SK-N-SH (cell line): ENCODE results near the gene GEMIN8. TPM values are rescaled to one million over a fixed set of nuclear protein-coding genes. Genes with fewer than 3 reads are reported as not detected.

Experiments used
- CTCF ChIA-PET: fragments of 300-600, 350-600 bp; formaldehyde crosslinking; extraction: SDS; loops from one replicate; lab custom pipeline; 2021; lab: Yijun Ruan, JAX
- POLR2A ChIA-PET: fragments of 350-600 bp; sonication (Branson Sonifier 250); formaldehyde crosslinking; extraction: SDS; loops from one replicate; lab custom pipeline; 2020; ENCODE audit warnings: antibody characterized with exemption, inconsistent platforms; lab: Yijun Ruan, JAX
- DNase-seq: peaks from one replicate; pipeline ENCODE4 v3.0.0; 2012
- H2AFZ ChIP-seq: fragments of 200-600 bp; sonication (generic); 2 replicates; pipeline ENCODE4 v1.8.1; 2016; ENCODE audit warnings: antibody characterized with exemption, mild to moderate bottlenecking, low read depth
- H3F3A ChIP-seq: fragments of 200-600 bp; sonication (generic); replicated peaks from 2 replicates; pipeline ENCODE3; 2016; ENCODE audit warnings: antibody characterized with exemption, mild to moderate bottlenecking; ENCODE audit not compliant: insufficient read depth
- H3K27ac ChIP-seq, 2 experiments: fragments of 200-500 bp in 1 of 2; fragments of 200-600 bp in 1 of 2; sonication (Bioruptor generic) in 1 of 2; sonication (generic), shearing (Covaris generic) in 1 of 2; 2 replicates each; pipeline versions ENCODE4 v1.5.1 to v1.6.1; 2014 to 2016; ENCODE audit warnings: low read depth in 2 of 2, inconsistent platforms in 1 of 2, low read length in 1 of 2, mild to moderate bottlenecking in 1 of 2, mixed read lengths in 1 of 2
- H3K27me3 ChIP-seq: fragments of 200-600 bp; sonication (generic), shearing (Covaris generic); 2 replicates; pipeline ENCODE4 v1.6.1; 2016; ENCODE audit warnings: mixed run types; ENCODE audit not compliant: insufficient read depth
- H3K36me3 ChIP-seq, 2 experiments: fragments of 200-500 bp in 1 of 2; fragments of 200-600 bp in 1 of 2; sonication (Bioruptor generic) in 1 of 2; sonication (generic) in 1 of 2; replicated peaks in 1 of 2; 2 replicates each; pipeline versions ENCODE3 to v1.5.1; 2014 to 2016; ENCODE audit warnings: low read length in 1 of 2, mild to moderate bottlenecking in 1 of 2; ENCODE audit not compliant: insufficient read depth in 2 of 2, control insufficient read depth in 1 of 2
- H3K4me1 ChIP-seq, 2 experiments: fragments of 200-500 bp in 1 of 2; fragments of 200-600 bp in 1 of 2; sonication (Bioruptor generic) in 1 of 2; sonication (generic), shearing (Covaris generic) in 1 of 2; 2 replicates each; pipeline versions ENCODE4 v1.5.1 to v1.6.1; 2014 to 2016; ENCODE audit warnings: low read depth in 1 of 2, low read length in 1 of 2, mixed run types in 1 of 2; ENCODE audit not compliant: insufficient read depth in 2 of 2, control insufficient read depth in 1 of 2
- H3K4me2 ChIP-seq: fragments of 200-600 bp; sonication (generic), shearing (Covaris generic); 2 replicates; pipeline ENCODE4 v1.6.1; 2017; ENCODE audit warnings: mixed run types
- H3K4me3 ChIP-seq, 2 experiments: fragments of 200-500 bp in 1 of 2; fragments of 200-600 bp in 1 of 2; sonication (Bioruptor generic) in 1 of 2; sonication (generic), shearing (Covaris generic) in 1 of 2; 2 replicates each; pipeline versions ENCODE4 v1.5.1 to v1.8.1; 2014 to 2016; ENCODE audit warnings: low read depth in 2 of 2, inconsistent platforms in 1 of 2, low read length in 1 of 2, mild to moderate bottlenecking in 1 of 2, mixed read lengths in 1 of 2, moderate library complexity in 1 of 2
- H3K79me2 ChIP-seq: fragments of 200-600 bp; sonication (generic); 2 replicates; pipeline ENCODE4 v1.8.1; 2017; ENCODE audit warnings: mild to moderate bottlenecking; ENCODE audit not compliant: insufficient read depth
- H3K9ac ChIP-seq: fragments of 200-600 bp; sonication (generic); 2 replicates; pipeline ENCODE4 v1.6.1; 2017; ENCODE audit warnings: mixed run types
- H3K9me2 ChIP-seq: fragments of 200-600 bp; sonication (generic); 2 replicates; pipeline ENCODE4 v1.6.1; 2017; ENCODE audit warnings: mixed run types
- H3K9me3 ChIP-seq: fragments of 200-600 bp; sonication (generic); 2 replicates; pipeline ENCODE4 v1.6.1; 2017; ENCODE audit warnings: mixed run types, mild to moderate bottlenecking, moderate library complexity
- H4K20me1 ChIP-seq: fragments of 200-600 bp; sonication (generic); 2 replicates; pipeline ENCODE4 v1.6.1; 2017; ENCODE audit warnings: mild to moderate bottlenecking, mixed run types; ENCODE audit not compliant: insufficient read depth
- CTCF ChIP-seq: fragments of 200-600 bp; sonication (generic); IDR thresholded peaks from 2 replicates; pipeline ENCODE4 v1.6.1; 2017; ENCODE audit warnings: antibody characterized with exemption, mild to moderate bottlenecking, moderate library complexity
- EZH2phosphoT487 ChIP-seq: fragments of 200-600 bp; sonication (generic); IDR thresholded peaks from 2 replicates; pipeline ENCODE4 v1.6.1; 2017; ENCODE audit warnings: low read depth, mixed run types, mild to moderate bottlenecking, antibody characterized with exemption, moderate library complexity, borderline replicate concordance
- FOSL2 ChIP-seq: IDR thresholded peaks from 2 replicates; pipeline ENCODE4 v1.4.0; 2012; ENCODE audit warnings: low read depth, mild to moderate bottlenecking, moderate library complexity, borderline replicate concordance
- FOXJ3 ChIP-seq: sonication (generic); formaldehyde crosslinking; IDR thresholded peaks from 2 replicates; pipeline ENCODE4 v1.5.1; 2020; ENCODE audit warnings: mild to moderate bottlenecking, missing genetic modification reagents
- FOXM1 ChIP-seq: IDR thresholded peaks from 2 replicates; pipeline ENCODE4 v1.4.0; 2012; ENCODE audit warnings: low read depth, mild to moderate bottlenecking
- GATA2 ChIP-seq: sonication (generic); formaldehyde crosslinking; IDR thresholded peaks from 2 replicates; pipeline ENCODE4 v1.5.0; 2020; ENCODE audit warnings: mild to moderate bottlenecking, missing genetic modification reagents
- IRF3 ChIP-seq: fragments of 150-350 bp; IDR thresholded peaks from 2 replicates; pipeline ENCODE4 v1.6.1; 2016; ENCODE audit warnings: mild to moderate bottlenecking, low read depth, low read length
- MXI1 ChIP-seq: IDR thresholded peaks from 2 replicates; pipeline ENCODE4 v1.6.1; 2012; ENCODE audit warnings: mild to moderate bottlenecking, low read depth, low read length, improper control_type of control experiment
- PBX3 ChIP-seq: IDR thresholded peaks from 2 replicates; pipeline ENCODE4; 2012
- POLR2AphosphoS5 ChIP-seq: IDR thresholded peaks from 2 replicates; pipeline ENCODE4 v1.6.1; 2012; ENCODE audit warnings: low read depth, low read length
- RFX5 ChIP-seq: IDR thresholded peaks from 2 replicates; pipeline ENCODE4 v1.6.1; 2012; ENCODE audit warnings: mild to moderate bottlenecking, improper control_type of control experiment, low read length
- RXRA ChIP-seq: IDR thresholded peaks from 2 replicates; pipeline ENCODE4 v1.4.0; 2012; ENCODE audit warnings: low read depth, mild to moderate bottlenecking, borderline replicate concordance
- SIN3A ChIP-seq: IDR thresholded peaks from 2 replicates; pipeline ENCODE4 v1.6.1; 2012; ENCODE audit warnings: low read depth, mild to moderate bottlenecking, low read length, moderate library complexity, borderline replicate concordance
- SMC3 ChIP-seq: IDR thresholded peaks from 2 replicates; pipeline ENCODE4 v1.6.1; 2012; ENCODE audit warnings: low read depth, low read length, improper control_type of control experiment
- TAF1 ChIP-seq: IDR thresholded peaks from 2 replicates; pipeline ENCODE4 v1.6.1; 2012; ENCODE audit warnings: low read depth, mild to moderate bottlenecking, low read length, moderate library complexity, borderline replicate concordance
- TCF12 ChIP-seq: IDR thresholded peaks from 2 replicates; pipeline ENCODE4 v1.4.0; 2012
- USF2 ChIP-seq: fragments of 150-350 bp; IDR thresholded peaks from 2 replicates; pipeline ENCODE4 v1.6.1; 2017; ENCODE audit warnings: antibody characterized with exemption, low read length, low read depth, borderline replicate concordance
- YY1 ChIP-seq: IDR thresholded peaks from 2 replicates; pipeline ENCODE4 v1.4.0; 2012; ENCODE audit warnings: low read depth, mild to moderate bottlenecking
- ZBTB33 ChIP-seq: IDR thresholded peaks from 2 replicates; pipeline ENCODE4 v1.4.0; 2012; ENCODE audit warnings: low read depth, borderline replicate concordance
- WGBS: methylation state at CpG from one replicate; pipeline ENCODE4 v1.1.6; 2017; ENCODE audit warnings: low lambda C conversion rate; 5-methylcytosine and 5-hydroxymethylcytosine counted together
- polyA plus RNA-seq, 3 experiments: library from polyadenylated mRNA; depleted of rRNA; stranded (reverse); fragments of >200 nt; gene quantifications; 2 replicates each; pipeline ENCODE4 v1.2.3, GENCODE V29; 2012

GEMIN8 gene
- polyA plus RNA-seq, 1 of the 3 experiments (the other 2 are of a cell fraction) = 69.8 TPM

- TF ChIP-seq USF2 (no peak), MXI1 (no peak), TCF12 (no peak), RXRA (no peak)
These were observed 43.4 kb upstream of the GEMIN8 start (continued) for GRCh38 chrX:14073071-14073470.

GRCh38 chrX:14065800-14066199, 36.1 kb upstream of the GEMIN8 start:
- Histone ChIP-seq H4K20me1 (no peaks in the 10 kb centered on the region), H3F3A (no peaks in the 10 kb centered on the region), H3K27me3 (no peaks in the 10 kb centered on the region; the same call in 1 of the 2 replicates), H3K27ac (no peak overlapping the region), H3K79me2 (no peaks in the 10 kb centered on the region), H3K4me1 (no peaks in the 10 kb centered on the region), H2AFZ (no peak overlapping the region), H3K4me3 (no peak overlapping the region), H3K36me3 (no peaks in the 10 kb centered on the region), H3K9me2 (no peaks in the 10 kb centered on the region), H3K9me3 (no peaks in the 10 kb centered on the region), H3K9ac (no peak overlapping the region), H3K4me2 (no peak overlapping the region)
- CTCF ChIA-PET = no interaction called here
- TF ChIP-seq CTCF = no peak
- TF ChIP-seq FOXM1 = no peak
- TF ChIP-seq MXI1 = no peak
- no peak for TF ChIP-seq YY1
- no peak for TF ChIP-seq IRF3
- TF ChIP-seq FOSL2 = no peak
- no peak for TF ChIP-seq FOXJ3
- no peak for TF ChIP-seq TAF1
- no peak for TF ChIP-seq GATA2 (CRISPR knock-in tag)
- no peak for TF ChIP-seq SIN3A
- TF ChIP-seq RFX5 = no peak
- no peak for TF ChIP-seq ZBTB33
- no peak for TF ChIP-seq EZH2phosphoT487
- TF ChIP-seq POLR2AphosphoS5 = no peak
- TF ChIP-seq SMC3 = no peak
- no peak for TF ChIP-seq RXRA
- TF ChIP-seq PBX3 = no peak
- POLR2A ChIA-PET = no interaction called here
- WGBS = 63% methylated on average over 19 of the region's 21 CpGs
- no peak for DNase-seq
